Astrocyte (in vitro differentiated cells and primary cell): ENCODE measurements around the gene MGMT.

Experiments used
- CTCF ChIP-seq: IDR thresholded peaks from 2 replicates; pipeline ENCODE4 v1.5.1; 2011; ENCODE audit warnings: low read depth, mild to moderate bottlenecking, inconsistent platforms, low read length, moderate library complexity; ENCODE audit not compliant: insufficient read depth
- EZH2 ChIP-seq: IDR thresholded peaks from 2 replicates; pipeline ENCODE4 v1.6.1; 2012; ENCODE audit warnings: mild to moderate bottlenecking, low read length, inconsistent platforms; ENCODE audit not compliant: insufficient read depth

- no peak for TF ChIP-seq CTCF
- TF ChIP-seq EZH2 = no peak
Observed at GRCh38 chr10:129564923-129565322, 97.9 kb downstream of the MGMT start.
